ENCODE measurements around the gene ATG4B.

DNA sequence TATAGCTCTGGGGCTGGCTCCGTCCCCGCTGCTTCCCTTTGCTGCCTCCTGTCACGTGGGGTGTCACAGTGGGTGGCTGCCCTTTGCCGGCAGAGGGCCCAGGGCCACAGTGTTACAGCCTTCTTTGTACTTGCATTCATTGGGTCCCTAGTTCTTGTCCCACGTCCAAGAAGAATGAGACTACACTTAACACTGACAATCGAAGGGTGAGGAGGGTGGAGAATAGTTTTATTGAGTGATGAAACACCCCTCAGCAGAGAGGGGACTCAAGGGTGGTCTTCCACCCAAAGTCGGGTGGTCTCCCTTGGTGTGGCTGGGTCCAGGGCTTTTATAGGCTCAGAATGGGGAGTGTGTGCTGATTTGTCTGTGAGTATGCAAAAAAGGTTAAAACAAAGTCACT, 1.9 kb downstream of the ATG4B start:
- TF ChIP-seq SUZ12 (IDR thresholded peaks at IDR 0.05; ENCODE audit: extremely low read depth, insufficient read depth, insufficient read length) (no peak), YY1 (IDR thresholded peaks at IDR 0.05; ENCODE audit: insufficient read depth, insufficient read length) (no peak)
